Myocyte (in vitro differentiated cells): ENCODE data around the gene CYB561D2. TPM values are rescaled to one million over a fixed set of nuclear protein-coding genes. Genes with fewer than 3 reads are reported as not detected.

ENCODE experiments used
- DNase-seq: peaks from one replicate; pipeline ENCODE4 v3.0.0-alpha.2; 2012; ENCODE audit warnings: low read depth
- total RNA-seq: library from RNA; depleted of rRNA; stranded (reverse); fragments of >200 nt; gene quantifications from 2 replicates; pipeline ENCODE4 v1.2.3, GENCODE V29; 2014

Gene CYB561D2
- total RNA-seq, 1 donor from 2014 or later, result 16.7 TPM

- DNase-seq, result no peak
Observed at GRCh38 chr3:50359760-50360110, 9.1 kb downstream of the CYB561D2 start.

GRCh38 chr3:50364573-50365079, 14.0 kb downstream of the CYB561D2 start:
- DNase-seq, result no peak

- no peak for DNase-seq
Observed at GRCh38 chr3:50365080-50365841, 14.6 kb downstream of the CYB561D2 start.

- DNase-seq, result no peak
Observed at GRCh38 chr3:50365842-50366220, 15.2 kb downstream of the CYB561D2 start.

- DNase-seq, result no peak
Observed at GRCh38 chr3:50369012-50369670, 18.5 kb downstream of the CYB561D2 start.

- DNase-seq, result no peak
Observed at GRCh38 chr3:50370594-50370993, 19.9 kb downstream of the CYB561D2 start.

GRCh38 chr3:50371133-50371685, 20.5 kb downstream of the CYB561D2 start:
- no peak for DNase-seq

- DNase-seq, result no peak
Observed at GRCh38 chr3:50372349-50372748, 21.7 kb downstream of the CYB561D2 start.

GRCh38 chr3:50373146-50374051, 22.7 kb downstream of the CYB561D2 start:
- no peak for DNase-seq

- DNase-seq, result no peak
Observed at GRCh38 chr3:50374363-50375257, 23.9 kb downstream of the CYB561D2 start.

GRCh38 chr3:50375258-50375931, 24.7 kb downstream of the CYB561D2 start:
- DNase-seq, result no peak

GRCh38 chr3:50378024-50378423, 27.4 kb downstream of the CYB561D2 start:
- DNase-seq, result no peak

- no peak for DNase-seq
Observed at GRCh38 chr3:50378757-50379156, 28.1 kb downstream of the CYB561D2 start.

GRCh38 chr3:50380405-50381085, 29.9 kb downstream of the CYB561D2 start:
- no peak for DNase-seq

GRCh38 chr3:50381383-50381782, 30.7 kb downstream of the CYB561D2 start:
- no peak for DNase-seq

GRCh38 chr3:50382722-50383121, 32.1 kb downstream of the CYB561D2 start:
- DNase-seq, result no peak

- no peak for DNase-seq
Observed at GRCh38 chr3:50383750-50384149, 33.1 kb downstream of the CYB561D2 start.

- no peak for DNase-seq
Observed at GRCh38 chr3:50385754-50386153, 35.1 kb downstream of the CYB561D2 start.
